GM21825 (cell line): ENCODE results near the gene SPDYE1.

Source experiments
- ATAC-seq: cut with Tn5 transposase; IDR thresholded peaks from one replicate; pipeline ENCODE4 v1.9.1; 2021; ENCODE audit warnings: mild to moderate bottlenecking, moderate library complexity; ENCODE audit not compliant: unreplicated experiment

SPDYE1 gene

DNA sequence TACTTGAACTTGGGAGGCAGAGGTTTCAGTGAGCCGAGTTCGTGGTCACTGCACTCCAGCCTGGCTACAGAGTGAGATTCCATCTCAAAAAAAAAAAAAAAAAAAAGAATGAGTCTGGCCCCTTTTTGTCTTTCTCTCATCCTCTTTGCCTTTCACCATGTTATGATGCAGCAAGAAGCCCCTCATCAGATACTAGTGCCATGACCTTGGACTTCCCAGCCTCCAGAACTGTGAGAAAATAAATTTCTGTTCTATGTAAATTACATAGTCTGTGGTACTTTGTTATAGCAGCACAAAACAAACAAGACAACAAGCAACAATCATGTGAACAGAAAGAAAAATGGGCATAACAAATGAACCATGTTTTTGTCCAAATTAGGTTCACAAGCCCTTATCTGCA, 44.5 kb downstream of the SPDYE1 start:
- no peak for ATAC-seq

DNA sequence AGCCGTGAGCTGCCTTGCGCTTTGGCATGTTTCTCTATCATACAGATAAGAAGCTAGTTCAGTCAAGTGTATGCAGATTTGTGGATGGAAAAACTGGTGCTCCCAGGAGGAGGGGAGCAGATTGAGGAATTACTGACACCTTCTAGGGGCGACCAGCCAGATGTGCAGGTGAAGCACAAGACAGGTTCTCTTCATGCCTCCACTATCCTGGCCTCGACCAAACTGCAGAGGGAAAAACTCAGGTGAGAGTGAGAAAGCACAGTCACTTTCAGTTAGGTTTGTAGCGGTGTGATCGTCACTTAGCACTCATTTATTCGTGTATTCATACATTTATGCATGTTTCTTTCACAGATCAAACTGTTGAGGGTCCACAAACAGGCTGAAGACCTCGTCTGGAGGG, 46.2 kb downstream of the SPDYE1 start:
- ATAC-seq = no peak

DNA sequence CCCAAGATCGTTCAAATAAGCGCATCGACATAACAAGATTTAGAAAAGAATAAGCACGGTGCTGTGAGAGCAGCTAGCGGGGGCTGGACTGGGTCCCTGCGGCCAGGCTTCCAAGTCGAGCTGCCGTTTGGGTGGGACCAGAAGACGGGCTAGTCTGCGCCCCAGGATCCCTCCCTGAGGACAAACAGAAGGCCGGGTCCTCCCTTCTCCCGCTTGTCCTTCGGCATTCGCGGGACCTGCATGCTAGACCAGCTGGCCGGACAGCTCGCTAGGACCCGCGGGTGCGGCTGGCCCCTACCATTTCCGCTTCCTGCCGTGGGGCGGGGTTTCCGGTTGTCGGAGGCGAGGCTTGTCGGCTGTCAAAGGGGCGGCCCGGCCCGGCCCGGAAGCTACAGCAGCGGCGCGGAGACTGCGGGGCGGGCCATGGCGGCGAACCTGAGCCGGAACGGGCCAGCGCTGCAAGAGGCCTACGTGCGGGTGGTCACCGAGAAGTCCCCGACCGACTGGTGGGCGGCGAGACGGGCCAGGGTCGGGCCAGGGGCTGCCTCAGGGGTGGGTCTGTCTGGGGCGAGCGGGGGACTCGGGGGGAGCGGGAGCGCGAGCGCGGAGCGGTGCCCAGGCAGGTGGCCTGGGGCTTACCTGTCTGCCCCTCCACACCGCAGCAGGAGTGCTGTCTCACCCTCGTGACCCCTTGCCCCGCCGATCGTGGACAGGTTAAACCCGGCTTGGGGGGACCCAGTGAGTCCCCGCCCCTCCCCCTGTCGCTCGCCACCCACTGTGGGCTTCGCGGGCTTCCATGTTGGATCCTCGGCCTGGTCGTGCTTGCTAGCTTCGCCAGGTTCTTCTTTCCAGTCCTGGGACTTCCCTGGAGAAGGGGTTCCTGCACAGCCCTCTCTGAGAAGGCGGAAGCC, 46.9 kb downstream of the SPDYE1 start, which contains the start of gene DBNL:
TSS of gene DBNL (plus strand) at position 388 of the 911 bp plus-strand sequence. CDS start at position 424, 36 bp downstream.
- ATAC-seq = peak; percentile 59

DNA sequence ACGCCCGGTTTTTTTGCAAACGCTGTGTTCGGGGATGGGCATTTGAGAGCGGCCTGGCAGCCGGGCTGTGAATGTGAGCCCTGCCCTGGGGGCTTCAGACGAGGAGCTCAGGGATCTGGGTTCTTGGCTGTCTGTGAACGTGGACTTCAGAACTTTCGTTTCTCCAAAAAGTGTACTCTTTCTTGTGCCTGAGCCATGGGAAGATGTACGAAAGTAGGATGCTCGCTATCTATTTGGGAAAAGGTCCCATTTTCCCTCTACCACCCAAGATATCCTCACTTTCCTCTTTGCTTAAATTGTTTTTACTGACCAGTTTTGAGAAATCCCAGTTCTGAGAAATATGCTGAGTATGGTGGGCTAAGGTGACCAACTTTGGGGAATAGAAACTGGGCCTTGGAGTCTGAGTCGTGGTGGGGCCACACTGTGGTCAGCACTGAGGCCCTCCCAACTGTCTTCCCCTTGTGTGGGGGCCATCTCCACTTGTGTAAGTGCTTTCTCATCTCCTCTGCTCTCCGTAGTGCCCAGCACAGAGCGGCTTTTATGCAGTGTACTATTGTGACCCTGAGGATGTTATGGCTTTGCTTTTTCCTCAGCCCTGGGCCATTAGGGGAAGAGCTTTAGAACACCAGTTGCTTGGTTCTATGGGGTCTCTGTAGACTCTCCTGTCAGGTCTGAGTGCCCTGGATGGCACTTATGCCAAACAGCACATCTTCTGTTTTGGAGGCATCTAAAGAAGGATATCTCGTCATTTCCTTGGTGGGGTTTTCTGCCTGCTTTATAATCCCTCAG, 47.7 kb downstream of the SPDYE1 start:
- no peak for ATAC-seq

DNA sequence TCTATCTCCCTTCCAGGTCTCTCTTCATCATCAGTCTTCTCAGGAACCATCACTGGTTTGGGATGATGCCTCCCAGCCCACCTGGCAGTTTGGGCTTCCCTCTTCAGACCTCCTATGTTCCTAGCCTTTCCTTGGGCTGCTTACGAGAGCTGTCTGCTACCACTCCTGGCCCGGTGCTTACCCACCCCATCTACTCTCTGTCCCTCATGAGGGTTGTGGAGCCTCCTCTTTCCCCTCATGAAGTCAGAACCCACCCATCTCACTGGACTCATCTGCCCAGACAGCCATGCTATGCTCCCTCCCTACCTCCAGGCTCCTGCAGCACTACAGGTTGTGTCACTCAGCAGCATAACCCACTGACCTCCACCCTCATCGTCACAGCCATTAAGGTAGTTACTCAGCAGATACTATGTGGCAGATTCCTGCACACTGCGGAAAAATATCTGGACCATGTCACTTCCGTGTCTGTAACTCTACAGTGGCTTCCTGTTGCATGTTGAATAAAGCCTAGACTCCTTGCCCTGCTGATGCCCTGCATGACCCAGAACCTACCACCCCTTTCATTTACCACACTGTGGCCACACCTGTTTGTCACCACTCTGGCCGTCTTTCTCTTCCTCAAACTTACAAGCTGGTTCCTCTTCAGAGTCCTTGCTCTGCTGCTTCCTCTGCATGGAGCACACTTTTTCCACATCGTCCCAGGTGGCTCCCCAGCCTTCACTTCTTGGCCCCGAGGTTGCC, 48.8 kb downstream of the SPDYE1 start:
- peak; percentile 67 for ATAC-seq

DNA sequence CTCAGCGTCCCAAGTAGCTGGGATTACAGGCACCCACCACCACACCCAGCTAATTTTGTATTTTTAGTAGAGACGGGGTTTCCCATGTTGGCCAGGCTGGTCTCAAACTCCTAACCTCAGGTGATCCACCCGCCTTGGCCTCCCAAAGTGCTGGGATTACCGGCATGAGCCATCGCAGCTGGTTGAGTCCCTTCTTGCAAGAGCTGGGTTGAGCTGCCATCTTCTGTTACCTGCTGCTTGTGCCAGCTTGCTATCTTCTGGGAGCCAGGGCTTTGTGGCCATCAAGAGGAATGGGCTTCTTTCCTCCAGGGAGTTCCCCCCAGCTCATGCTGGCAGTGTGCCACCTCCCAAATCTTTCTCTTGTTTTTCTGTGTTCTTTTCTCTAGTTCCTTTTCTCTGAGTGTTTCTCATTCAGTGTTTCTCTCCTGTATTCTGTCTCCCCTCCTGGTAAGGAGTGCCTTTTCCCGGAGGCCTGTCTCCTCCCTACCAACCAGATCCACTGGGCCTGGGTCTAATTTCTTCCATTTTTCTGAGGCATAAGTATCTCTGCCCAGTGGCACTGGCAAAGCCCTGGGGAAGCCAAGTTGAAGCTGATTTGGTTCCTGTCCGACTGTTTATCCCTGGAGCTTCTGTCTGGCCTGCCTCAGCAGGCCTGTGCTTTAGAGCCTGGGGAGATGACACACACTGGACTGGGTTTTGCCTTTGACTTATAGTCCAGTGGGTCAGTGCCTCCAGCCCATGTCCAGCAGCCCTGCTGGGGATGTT, 50.5 kb downstream of the SPDYE1 start:
- no peak for ATAC-seq

DNA sequence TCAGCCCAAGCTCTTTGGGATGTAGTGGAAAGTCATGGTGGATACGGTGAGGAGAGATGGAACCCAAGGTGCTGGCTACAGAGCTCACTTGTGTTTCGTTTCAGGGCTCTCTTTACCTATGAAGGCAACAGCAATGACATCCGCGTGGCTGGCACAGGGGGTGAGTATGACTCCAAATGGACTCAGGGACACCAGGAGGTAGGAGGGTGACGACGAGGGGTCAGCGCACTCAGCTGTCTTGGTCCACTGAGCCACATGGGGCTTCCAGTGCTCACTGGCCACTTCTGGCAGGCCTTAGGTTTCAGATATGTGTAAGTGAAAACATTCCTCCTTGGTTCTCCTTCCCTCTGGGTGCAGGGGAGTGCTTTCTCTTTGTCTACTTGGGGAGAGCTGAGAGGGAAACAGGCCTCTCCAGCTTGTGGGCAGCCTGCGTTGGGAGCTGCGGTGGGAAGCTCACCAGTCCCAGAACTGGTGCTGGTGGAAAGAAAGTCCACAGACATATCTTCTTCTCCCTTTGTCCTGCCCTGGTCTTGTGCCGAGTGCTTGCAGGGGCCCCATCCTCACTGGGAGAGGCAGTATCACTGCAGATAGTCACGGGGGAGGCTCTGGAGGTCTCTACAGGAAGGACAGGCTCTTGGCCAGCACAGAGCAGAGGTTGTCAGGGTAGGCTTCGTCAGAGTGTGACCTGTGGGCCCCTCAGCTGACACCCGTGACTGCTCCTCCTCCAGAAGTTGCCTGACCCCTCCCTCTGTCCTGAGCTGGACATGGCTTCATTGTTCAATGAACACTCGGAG, 52.6 kb downstream of the SPDYE1 start:
- ATAC-seq = no peak

DNA sequence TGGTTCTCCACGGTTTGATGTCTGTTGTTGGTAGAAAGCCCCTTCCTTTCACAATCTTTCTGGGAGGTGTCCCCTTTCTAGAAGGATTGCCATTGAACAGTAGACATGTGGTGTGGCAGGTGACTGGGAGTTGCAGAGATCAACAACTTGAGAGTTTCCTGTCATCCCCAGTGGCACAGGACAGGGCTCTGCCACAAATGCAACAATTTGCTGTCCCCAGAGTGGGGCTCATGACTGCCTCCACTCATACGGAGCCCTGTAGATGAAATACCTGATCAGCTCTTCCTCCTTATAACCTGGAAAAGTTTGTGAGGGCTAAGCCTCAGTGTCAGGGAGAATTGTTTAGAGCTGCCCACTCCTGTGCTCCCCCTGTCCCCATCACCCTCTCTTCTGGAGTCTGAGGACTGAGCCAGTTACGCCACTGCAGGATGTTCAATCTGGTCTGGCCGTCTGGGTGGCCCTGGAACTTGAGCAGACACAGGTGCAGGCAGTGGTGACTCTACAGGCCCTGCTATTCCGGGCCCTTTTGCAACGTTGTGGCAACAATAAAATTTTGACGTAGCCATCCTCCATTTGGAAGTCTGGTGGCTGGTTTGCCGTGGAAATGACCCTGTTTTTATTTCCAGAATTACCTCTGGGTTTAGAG, 53.3 kb downstream of the SPDYE1 start:
- no peak for ATAC-seq

DNA sequence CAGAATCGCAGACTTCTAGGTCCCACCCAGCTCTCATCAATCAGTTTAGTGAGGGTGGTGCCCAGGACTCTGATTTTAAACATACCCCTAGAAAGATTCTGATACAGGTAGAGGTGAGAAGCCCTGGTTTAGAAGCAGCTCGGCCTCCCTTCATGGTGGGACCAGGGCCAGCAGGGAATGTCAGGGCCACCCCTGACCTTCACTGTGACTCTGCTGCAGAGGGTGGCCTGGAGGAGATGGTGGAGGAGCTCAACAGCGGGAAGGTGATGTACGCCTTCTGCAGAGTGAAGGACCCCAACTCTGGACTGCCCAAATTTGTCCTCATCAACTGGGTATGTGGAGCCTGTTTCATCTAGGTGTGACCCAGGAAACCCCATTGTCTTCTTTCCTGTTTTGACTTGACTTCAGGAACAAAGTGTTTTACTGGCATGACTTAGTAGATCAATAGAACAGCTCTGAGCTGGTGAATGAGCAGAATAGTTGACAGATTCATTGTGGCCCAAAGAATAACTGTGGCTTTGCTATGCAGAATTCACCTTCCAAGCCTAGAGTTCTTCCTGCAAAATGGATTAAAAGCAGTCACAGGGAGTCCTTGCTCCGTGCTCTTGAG, 54.0 kb downstream of the SPDYE1 start:
- ATAC-seq = no peak

DNA sequence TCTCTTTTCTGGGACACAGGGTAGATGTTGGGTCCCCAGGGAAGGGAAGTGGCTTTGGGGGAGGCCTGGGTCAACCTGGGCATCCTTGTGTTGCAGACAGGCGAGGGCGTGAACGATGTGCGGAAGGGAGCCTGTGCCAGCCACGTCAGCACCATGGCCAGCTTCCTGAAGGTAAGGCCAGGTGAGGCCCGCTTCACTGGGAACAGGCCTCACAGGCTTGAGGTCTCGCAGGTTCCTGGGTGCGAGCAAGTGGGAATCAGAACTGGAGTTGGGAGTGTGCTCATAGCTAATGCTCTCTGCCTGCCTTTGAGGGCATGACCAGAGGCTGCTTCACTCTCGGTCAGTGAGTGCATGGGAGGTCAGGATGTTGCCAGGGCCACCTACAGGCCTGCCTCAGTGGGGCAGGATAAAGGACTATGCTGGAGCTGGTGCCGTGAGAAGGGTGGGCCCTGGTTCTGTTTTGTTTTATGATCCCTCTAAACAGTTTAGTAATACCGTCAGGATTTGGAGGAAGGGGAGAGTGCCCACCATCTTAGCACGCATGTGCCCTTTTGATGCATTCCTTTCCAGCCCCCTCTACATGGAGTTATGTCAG, 55.2 kb downstream of the SPDYE1 start:
- no peak for ATAC-seq

DNA sequence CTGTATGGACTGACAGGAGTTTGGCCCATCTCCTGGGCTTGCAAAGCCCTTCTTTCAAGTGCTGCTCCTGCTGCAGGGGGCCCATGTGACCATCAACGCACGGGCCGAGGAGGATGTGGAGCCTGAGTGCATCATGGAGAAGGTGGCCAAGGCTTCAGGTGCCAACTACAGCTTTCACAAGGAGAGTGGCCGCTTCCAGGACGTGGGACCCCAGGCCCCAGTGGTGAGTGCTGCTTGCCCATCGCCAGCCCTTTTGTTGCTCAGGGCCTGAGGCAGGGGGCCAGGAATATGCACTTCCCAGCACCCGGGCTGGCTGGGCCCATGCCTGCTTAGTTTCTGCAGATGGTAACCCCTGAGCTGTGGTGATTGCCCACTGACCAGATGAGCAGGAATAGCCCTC, 59.0 kb downstream of the SPDYE1 start:
- ATAC-seq = no peak

DNA sequence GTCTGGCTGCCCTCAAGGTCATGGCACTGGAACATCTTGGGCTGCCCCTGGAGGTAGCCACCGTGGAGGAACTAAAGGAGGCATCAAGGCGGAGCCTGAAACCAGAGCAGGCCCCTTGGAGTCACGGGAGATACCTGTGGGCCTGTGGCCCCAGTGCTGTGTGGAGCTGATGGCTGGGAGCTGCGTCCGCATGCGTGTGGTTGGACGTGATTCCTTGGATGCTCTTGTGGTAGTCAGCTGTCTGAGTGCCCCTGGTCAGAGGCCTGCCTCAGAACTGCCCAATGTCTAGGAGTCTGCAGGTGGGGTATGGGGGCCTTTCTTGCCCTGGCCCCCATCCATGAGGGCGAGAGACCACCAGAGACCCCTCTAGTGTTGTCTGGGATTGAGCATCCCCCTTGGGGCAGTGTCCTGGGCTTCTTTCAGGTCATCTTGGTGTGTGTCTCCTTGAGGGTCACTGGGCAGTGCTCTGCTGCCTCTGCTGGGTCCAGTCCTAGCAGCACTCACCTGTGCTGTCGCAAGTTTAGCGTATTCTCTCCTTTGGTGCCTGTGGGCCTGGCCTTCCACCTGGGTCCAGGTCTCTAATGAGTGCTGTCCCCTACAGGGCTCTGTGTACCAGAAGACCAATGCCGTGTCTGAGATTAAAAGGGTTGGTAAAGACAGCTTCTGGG, 59.6 kb downstream of the SPDYE1 start:
- no peak for ATAC-seq

DNA sequence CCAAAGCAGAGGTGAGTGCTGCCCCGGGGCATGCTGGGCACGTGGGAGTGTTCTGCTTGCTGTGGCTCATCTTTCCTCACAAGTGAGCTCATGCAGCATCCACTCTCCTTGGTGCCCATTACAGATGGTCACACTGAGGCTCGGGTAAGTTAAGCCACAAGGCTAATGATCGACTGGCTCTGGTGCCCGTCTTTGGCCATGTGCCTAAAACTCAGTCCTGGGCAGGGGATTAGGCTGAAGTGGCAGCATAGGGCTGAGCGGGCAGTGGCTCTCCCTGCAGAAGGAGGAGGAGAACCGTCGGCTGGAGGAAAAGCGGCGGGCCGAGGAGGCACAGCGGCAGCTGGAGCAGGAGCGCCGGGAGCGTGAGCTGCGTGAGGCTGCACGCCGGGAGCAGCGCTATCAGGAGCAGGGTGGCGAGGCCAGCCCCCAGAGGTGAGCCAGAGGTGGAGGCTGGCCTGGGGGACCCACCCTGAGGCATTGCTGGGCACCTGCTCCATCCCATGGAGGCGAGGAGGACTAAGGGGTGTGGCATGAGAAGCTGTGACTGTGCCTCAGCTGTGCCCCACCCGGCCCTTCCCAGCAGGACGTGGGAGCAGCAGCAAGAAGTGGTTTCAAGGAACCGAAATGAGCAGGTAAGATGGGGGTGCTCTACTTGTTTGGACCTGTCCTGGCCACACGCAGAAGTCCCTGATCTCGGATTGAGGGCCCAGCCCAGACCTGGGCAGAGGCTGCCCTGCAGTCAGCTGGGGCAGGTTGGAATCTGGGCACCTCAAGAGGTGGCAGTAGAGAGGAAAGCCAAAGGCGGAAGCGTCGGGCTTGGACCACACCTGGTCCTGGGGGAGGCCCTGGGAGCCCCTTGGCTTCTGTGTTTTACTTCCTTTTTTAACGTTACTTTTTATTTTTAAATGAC, 60.4 kb downstream of the SPDYE1 start:
- ATAC-seq = no peak

DNA sequence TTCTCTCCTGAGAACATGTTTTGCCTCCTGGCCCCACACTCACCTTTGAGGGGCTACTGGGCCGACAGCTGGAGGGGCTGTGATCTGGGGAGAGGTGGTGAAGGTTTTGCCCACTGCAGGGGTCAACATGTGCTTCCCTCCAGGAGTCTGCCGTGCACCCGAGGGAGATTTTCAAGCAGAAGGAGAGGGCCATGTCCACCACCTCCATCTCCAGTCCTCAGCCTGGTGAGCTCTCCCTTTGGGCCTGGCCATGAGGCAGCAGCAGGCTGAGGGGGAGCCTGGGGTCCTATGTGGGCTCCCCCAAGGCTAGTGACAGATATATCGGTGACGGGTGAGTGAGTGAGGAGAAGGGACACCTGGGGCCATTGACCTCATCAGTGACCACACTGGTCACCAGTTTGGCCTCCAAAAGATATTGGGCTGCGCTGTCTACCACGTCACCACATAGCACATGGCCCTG, 61.1 kb downstream of the SPDYE1 start:
- ATAC-seq = no peak

DNA sequence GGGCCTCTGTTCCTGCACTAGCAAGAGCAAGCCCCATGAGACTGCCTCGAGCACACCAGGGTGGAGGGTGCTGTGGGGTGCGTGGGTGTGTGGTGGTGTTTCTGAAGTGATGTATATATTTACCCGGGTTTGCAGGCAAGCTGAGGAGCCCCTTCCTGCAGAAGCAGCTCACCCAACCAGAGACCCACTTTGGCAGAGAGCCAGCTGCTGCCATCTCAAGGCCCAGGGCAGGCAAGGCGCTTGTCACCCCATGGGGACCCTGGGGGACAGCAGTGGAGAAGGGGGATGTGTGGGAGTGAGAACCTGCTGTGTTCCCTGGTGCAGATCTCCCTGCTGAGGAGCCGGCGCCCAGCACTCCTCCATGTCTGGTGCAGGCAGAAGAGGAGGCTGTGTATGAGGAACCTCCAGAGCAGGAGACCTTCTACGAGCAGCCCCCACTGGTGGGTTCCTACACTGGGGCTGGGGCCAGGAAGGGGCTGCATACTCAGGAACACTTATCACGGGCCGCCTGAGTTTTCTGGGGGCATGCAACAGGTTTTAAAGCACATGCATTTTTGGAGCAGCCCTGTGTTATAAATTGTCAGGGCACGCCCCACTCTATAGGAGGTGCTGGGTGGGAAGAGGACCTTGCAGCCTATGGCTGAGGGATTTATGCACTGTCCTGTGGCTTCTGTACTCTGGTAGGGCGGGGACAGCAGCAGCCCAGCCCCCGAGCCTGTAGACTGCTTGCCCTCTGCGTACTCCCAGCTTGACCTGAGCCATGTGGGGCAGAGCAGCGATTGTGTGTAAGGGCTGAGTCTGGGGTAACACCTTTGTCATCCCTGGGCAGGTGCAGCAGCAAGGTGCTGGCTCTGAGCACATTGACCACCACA, 61.8 kb downstream of the SPDYE1 start:
- no peak for ATAC-seq
